Panc1 (cell line): ENCODE data around the gene MCCC2. TPM values are rescaled to one million over a fixed set of nuclear protein-coding genes. Genes with fewer than 3 reads are reported as not detected.

Source experiments
- ATAC-seq: fragments of 200-7000 bp; cut with Tn5 transposase; 2 replicates; pipeline ENCODE4 v1.9.1; 2020; ENCODE audit warnings: mild to moderate bottlenecking, moderate library complexity
- BruUV-seq: library from RNA; stranded (reverse); fragments of 400-500 nt; replicated peaks from 2 replicates; lab custom pipeline; 2021; lab: Mats Ljungman, UMichigan
- CTCF ChIA-PET: fragments of 300-600 bp; sonication (Branson Sonifier 250); formaldehyde crosslinking; loops from one replicate; lab custom pipeline; 2022; ENCODE audit warnings: antibody characterized with exemption; lab: Charles Lee
- POLR2A ChIA-PET: fragments of 300-600 bp; sonication (Branson Sonifier 250); formaldehyde crosslinking; loops from one replicate; lab custom pipeline; 2022; ENCODE audit warnings: antibody characterized with exemption; lab: Charles Lee
- DNase-seq: peaks from one replicate; pipeline ENCODE4 v3.0.0-alpha.2; 2010; ENCODE audit warnings: low read depth, low spot score
- H3K27ac ChIP-seq: 2 replicates; pipeline ENCODE4 v1.5.1; 2011; ENCODE audit warnings: mild to moderate bottlenecking, low read length, inconsistent platforms
- H3K27me3 ChIP-seq: fragments of 200-500 bp; sonication (Bioruptor generic); 2 replicates; pipeline ENCODE4 v1.6.0; 2014; ENCODE audit warnings: low read length, inconsistent platforms; ENCODE audit not compliant: control insufficient read depth, insufficient read depth
- H3K36me3 ChIP-seq: fragments of 200-500 bp; sonication (Bioruptor generic); 2 replicates; pipeline ENCODE4 v1.5.1; 2014; ENCODE audit warnings: inconsistent platforms, mild to moderate bottlenecking, low read length, moderate library complexity; ENCODE audit not compliant: control insufficient read depth, insufficient read depth
- H3K4me1 ChIP-seq: 2 replicates; pipeline ENCODE4 v1.5.1; 2011; ENCODE audit warnings: inconsistent platforms, mild to moderate bottlenecking, low read length, moderate library complexity; ENCODE audit not compliant: control insufficient read depth, insufficient read depth
- H3K4me3 ChIP-seq, 2 experiments: 2 replicates each; pipeline ENCODE4 v1.5.1; 2011 to 2012; ENCODE audit warnings: low read depth in 2 of 2, low read length in 2 of 2, mild to moderate bottlenecking in 2 of 2, inconsistent platforms in 1 of 2, moderate library complexity in 1 of 2
- H3K9me3 ChIP-seq: fragments of 200-500 bp; sonication (Bioruptor generic); 2 replicates; pipeline ENCODE4 v1.5.1; 2014; ENCODE audit warnings: low read depth, mild to moderate bottlenecking, inconsistent platforms, low read length, moderate library complexity; ENCODE audit not compliant: control insufficient read depth, insufficient read depth
- POLR2AphosphoS5 ChIP-seq: IDR thresholded peaks from 2 replicates; pipeline ENCODE4 v1.6.1; 2012; ENCODE audit warnings: mild to moderate bottlenecking, low read depth, low read length, moderate library complexity
- REST ChIP-seq, 2 experiments: IDR thresholded peaks; 2 replicates each; pipeline ENCODE4 v1.6.1; 2011 to 2012; ENCODE audit warnings: low read depth in 2 of 2, control low read depth in 1 of 2, low read length in 1 of 2, mild to moderate bottlenecking in 1 of 2, moderate library complexity in 1 of 2; ENCODE audit not compliant: insufficient read depth in 1 of 2
- SIN3A ChIP-seq: IDR thresholded peaks from 2 replicates; pipeline ENCODE4 v1.6.1; 2012; ENCODE audit warnings: low read depth, mild to moderate bottlenecking, low read length, moderate library complexity, borderline replicate concordance; ENCODE audit not compliant: insufficient read depth
- TCF7L2 ChIP-seq: IDR thresholded peaks from 2 replicates; pipeline ENCODE4 v1.6.1; 2011; ENCODE audit warnings: mild to moderate bottlenecking, low read depth, low read length, inconsistent platforms
- in situ Hi-C: cut with HindIII; loops from 2 replicates; pipeline ENCODE4 v1.10.0; 2016; ENCODE audit warnings: low sequenced_read_pairs, low pct_unique_long_range_greater_than_20kb
- intact Hi-C: fragments of 100-400 bp; cut with micrococcal nuclease; formaldehyde crosslinking; loops from one replicate; pipeline ENCODE4 v1.10.0; 2022; ENCODE audit not compliant: unreplicated experiment
- total RNA-seq: library from RNA; stranded (reverse); gene quantifications from one replicate; pipeline ENCODE4 v1.2.1, GENCODE V29; 2021; ENCODE audit not compliant: unreplicated experiment
- TF ChIP-seq, protein P1 (sequence below): fragments of 450-650 bp; IDR thresholded peaks from 2 replicates; pipeline ENCODE4 v1.5.1; 2017; ENCODE audit warnings: mild to moderate bottlenecking

Gene MCCC2
- total RNA-seq, 1 experiment from 2014 or later = 74.1 TPM

DNA sequence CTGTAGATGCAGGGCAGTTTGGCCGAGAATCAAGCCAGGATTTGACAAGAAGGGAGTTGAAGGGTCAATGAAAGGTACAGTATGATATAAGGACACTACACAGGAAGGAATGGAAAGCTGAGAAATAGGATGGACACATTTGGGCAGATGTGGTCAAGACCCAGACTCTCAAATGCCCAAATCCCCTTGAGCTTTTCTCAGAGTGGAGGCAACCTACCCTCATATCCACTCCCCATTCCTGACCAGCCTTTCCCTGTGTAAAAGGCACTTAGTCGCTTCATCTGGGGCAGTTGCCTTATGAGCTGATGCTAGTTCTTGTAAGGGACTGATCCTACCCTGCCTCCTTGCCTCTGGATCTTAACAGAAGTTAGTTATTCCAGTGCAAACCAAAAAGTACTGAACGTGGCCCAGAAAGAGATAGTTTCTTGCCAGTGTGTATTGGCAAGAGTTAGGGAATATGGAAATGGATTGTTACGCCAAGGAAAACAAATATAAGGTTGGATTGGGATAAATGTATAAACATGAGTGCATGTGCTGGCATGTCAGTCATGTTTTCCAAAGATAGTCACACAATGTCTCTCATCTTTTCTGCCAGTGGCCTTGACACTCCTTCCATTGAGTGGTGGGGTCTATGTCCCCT lies 4.1 kb upstream of the MCCC2 start:
- Histone ChIP-seq H3K9me3 (no peaks in the 10 kb centered on the region), H3K27me3 (no peaks in the 10 kb centered on the region), H3K36me3 (no peaks in the 10 kb centered on the region), H3K4me3 (no peak overlapping the region), H3K4me1 (no peaks in the 10 kb centered on the region), H3K27ac (no peak overlapping the region)
- CTCF ChIA-PET = no interaction called here
- ATAC-seq (no peak), DNase-seq (no peak)
- intact Hi-C loops (no loop called here), in situ Hi-C loops (no loop called here)
- no TSS peak for BruUV-seq
- POLR2A ChIA-PET = no interaction called here
- TF ChIP-seq POLR2AphosphoS5 = no peak
- no peak for TF ChIP-seq REST (IDR thresholded peaks at IDR 0.05; ENCODE audit: insufficient read depth in 1 of 2, low read depth in 2 of 2, low read length in 1 of 2)
- TF ChIP-seq TCF7L2 = no peak
- TF ChIP-seq, protein P1, sequence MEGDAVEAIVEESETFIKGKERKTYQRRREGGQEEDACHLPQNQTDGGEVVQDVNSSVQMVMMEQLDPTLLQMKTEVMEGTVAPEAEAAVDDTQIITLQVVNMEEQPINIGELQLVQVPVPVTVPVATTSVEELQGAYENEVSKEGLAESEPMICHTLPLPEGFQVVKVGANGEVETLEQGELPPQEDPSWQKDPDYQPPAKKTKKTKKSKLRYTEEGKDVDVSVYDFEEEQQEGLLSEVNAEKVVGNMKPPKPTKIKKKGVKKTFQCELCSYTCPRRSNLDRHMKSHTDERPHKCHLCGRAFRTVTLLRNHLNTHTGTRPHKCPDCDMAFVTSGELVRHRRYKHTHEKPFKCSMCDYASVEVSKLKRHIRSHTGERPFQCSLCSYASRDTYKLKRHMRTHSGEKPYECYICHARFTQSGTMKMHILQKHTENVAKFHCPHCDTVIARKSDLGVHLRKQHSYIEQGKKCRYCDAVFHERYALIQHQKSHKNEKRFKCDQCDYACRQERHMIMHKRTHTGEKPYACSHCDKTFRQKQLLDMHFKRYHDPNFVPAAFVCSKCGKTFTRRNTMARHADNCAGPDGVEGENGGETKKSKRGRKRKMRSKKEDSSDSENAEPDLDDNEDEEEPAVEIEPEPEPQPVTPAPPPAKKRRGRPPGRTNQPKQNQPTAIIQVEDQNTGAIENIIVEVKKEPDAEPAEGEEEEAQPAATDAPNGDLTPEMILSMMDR = no peak
- TF ChIP-seq SIN3A = no peak

DNA sequence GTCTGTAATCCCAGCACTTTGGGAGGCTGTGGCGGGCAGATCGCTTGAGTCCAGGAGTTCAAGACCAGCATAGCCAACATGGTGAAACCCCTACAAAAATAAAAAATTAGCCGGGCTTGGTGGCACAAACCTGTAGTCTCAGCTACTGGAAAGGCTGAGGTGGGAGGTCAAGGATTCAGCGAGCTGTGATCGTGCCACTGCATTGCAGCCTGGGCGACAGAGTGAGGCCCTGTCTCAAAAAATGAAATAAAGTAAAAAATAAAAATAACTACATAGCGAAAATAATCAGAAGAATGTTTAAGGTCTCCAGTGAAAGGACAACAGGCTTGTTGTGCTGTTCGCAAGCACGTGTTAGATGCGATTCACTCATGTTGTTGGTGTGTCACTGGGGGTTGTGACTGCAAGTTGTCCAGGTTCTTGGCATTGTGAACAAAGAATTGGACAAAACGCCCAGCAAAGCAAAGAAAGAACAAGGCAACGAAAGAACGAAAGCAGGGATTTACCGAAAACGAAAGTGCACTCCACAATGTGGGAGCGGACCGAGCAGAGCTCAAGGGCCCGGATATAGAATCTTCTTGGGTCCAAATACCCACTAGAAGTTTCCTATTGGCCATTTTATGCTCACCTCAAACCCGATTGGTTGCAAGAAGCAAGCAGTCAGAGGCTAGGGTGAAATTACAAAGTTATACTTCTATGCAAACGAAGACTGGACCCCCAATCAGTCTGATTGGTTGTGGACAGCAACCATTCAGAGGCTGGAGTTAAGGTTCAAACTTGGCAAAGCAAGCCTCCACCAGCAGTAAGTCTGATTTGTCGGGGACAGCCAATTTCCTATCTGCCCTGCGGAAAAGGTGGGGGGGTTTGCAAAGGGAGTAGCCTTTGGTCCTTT lies 844 bp upstream of the MCCC2 start:
- ATAC-seq (peak; percentile 70), DNase-seq (peak; percentile 22)
- Histone ChIP-seq H3K4me3 (peak overlapping the region; percentile 71 to 79), H3K27ac (peak overlapping the region; percentile 90), H3K4me1 (peaks cover 12% of the 10 kb centered on the region; the same call in 1 of the 2 replicates), H3K9me3 (no peaks in the 10 kb centered on the region), H3K36me3 (no peaks in the 10 kb centered on the region), H3K27me3 (no peaks in the 10 kb centered on the region)
- ChIA-PET POLR2A (interaction anchor here (0.6 kb wide), 1 partner anchor 75 kb away, joined by 5 read pairs; no protein-coding TSS in a partner anchor), CTCF (interaction anchor here (0.6 kb wide), 1 partner anchor 84 kb away, joined by 4 read pairs; no protein-coding TSS in a partner anchor)
- in situ Hi-C loops (no loop called here), intact Hi-C loops (no loop called here)
- TSS peak; percentile 97 for BruUV-seq
- peak; percentile 24; the same call in 1 of the 2 replicates for TF ChIP-seq SIN3A
- TF ChIP-seq, protein P1 = no peak
